ENCODE data around the gene ABCB4. TPM values are rescaled to one million over a fixed set of nuclear protein-coding genes. Genes with fewer than 3 reads are reported as not detected.

Gene ABCB4
- total RNA-seq, 4 donors from 2014 or later = 0.38 to 0.76 TPM; not detected in 2

DNA sequence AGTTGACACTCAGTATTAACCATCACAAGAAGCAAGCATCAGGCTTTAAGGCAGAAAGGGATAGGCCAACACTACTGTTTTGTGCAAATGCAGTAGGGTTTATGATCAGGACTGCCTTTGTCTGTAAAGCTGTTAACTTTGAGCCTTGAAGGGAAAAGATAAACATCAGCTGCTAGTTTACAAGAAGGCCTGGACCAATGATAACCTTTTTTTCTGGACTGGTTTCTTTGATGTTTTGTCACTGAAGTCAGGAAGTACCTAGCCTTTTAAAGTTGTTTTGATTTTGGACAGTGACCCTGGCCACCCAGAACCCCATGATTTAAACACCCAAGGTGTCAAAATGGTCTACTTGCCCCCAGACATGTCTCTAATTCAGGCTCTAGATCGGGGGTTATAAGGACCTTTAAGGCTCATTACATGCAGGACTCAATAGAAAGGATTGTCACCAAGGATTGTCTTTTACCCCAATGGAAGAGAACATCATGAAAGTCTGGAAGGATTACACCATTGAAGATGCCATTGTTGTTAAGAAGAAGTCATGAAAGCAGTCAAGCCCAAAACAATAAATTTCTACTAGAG lies 79.9 kb downstream of the ABCB4 start:
- Histone ChIP-seq H3K4me3 (no peak overlapping the region), H3K36me3 (peaks cover 0 to 86% (median 0%) of the 10 kb centered on the region in 3 donors), H3K27ac (no peak overlapping the region), H3K4me1 (no peaks in the 10 kb centered on the region), H3K9me3 (no peaks in the 10 kb centered on the region), H3K27me3 (no peaks in the 10 kb centered on the region)
- intact Hi-C loops (cut with DNase I) = no loop called here
- 91 to 100% methylated on average over 1 of the region's 1 CpG for WGBS, 2 donors
- DNase-seq = no peak
- TF ChIP-seq POLR2A (IDR thresholded peaks at IDR 0.05) = no peak
- TF ChIP-seq, protein P1, sequence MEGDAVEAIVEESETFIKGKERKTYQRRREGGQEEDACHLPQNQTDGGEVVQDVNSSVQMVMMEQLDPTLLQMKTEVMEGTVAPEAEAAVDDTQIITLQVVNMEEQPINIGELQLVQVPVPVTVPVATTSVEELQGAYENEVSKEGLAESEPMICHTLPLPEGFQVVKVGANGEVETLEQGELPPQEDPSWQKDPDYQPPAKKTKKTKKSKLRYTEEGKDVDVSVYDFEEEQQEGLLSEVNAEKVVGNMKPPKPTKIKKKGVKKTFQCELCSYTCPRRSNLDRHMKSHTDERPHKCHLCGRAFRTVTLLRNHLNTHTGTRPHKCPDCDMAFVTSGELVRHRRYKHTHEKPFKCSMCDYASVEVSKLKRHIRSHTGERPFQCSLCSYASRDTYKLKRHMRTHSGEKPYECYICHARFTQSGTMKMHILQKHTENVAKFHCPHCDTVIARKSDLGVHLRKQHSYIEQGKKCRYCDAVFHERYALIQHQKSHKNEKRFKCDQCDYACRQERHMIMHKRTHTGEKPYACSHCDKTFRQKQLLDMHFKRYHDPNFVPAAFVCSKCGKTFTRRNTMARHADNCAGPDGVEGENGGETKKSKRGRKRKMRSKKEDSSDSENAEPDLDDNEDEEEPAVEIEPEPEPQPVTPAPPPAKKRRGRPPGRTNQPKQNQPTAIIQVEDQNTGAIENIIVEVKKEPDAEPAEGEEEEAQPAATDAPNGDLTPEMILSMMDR (IDR thresholded peaks at IDR 0.05) = no peak

GRCh38 chr7:87391020-87391701 lies 84.3 kb downstream of the ABCB4 start:
- DNase-seq = no peak
- Histone ChIP-seq H3K36me3 (peaks cover 0 to 89% (median 0%) of the 10 kb centered on the region in 3 donors), H3K4me3 (no peak overlapping the region), H3K9me3 (no peaks in the 10 kb centered on the region), H3K27ac (no peak overlapping the region), H3K27me3 (no peaks in the 10 kb centered on the region), H3K4me1 (no peaks in the 10 kb centered on the region)
- no peak for TF ChIP-seq POLR2A (IDR thresholded peaks at IDR 0.05)
- TF ChIP-seq, protein P1 (IDR thresholded peaks at IDR 0.05) = no peak
- intact Hi-C loops (cut with DNase I) = no loop called here
- WGBS, 2 donors = 88 to 95% methylated on average over 6 to 7 of the region's 8 CpGs

DNA sequence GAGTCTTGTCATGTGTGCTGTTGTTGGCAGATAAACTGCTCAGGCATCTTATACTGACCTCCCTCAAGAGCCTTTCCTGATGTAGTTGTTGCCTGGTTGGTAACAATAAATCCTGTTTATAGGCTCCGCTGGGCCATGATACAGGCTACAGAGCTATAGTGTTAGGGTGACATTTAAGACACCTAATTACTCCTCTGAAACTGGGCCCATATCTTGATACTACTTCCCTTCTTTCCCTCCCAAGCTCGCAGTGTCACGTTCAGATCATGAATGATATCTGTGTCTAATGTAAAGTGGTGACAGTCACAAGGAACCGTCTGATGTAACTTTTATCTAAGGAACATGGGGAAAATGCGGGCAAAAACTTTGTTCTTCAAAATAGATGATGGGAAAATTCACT lies 94.6 kb downstream of the ABCB4 start:
- peaks cover 0 to 98% (median 0%) of the 10 kb centered on the region in 3 donors for H3K36me3 ChIP-seq
- H3K27ac ChIP-seq = no peak overlapping the region
- no peak for DNase-seq
- no peaks in the 10 kb centered on the region for H3K27me3 ChIP-seq
- no peaks in the 10 kb centered on the region for H3K4me1 ChIP-seq
- WGBS, 2 donors = 90 to 92% methylated on average over 5 of the region's 5 CpGs
- H3K9me3 ChIP-seq = no peaks in the 10 kb centered on the region
- H3K4me3 ChIP-seq = no peak overlapping the region
- no peak for TF ChIP-seq POLR2A (IDR thresholded peaks at IDR 0.05)
- TF ChIP-seq, protein P1 (IDR thresholded peaks at IDR 0.05) = no peak
- intact Hi-C loops (cut with DNase I) = no loop called here

DNA sequence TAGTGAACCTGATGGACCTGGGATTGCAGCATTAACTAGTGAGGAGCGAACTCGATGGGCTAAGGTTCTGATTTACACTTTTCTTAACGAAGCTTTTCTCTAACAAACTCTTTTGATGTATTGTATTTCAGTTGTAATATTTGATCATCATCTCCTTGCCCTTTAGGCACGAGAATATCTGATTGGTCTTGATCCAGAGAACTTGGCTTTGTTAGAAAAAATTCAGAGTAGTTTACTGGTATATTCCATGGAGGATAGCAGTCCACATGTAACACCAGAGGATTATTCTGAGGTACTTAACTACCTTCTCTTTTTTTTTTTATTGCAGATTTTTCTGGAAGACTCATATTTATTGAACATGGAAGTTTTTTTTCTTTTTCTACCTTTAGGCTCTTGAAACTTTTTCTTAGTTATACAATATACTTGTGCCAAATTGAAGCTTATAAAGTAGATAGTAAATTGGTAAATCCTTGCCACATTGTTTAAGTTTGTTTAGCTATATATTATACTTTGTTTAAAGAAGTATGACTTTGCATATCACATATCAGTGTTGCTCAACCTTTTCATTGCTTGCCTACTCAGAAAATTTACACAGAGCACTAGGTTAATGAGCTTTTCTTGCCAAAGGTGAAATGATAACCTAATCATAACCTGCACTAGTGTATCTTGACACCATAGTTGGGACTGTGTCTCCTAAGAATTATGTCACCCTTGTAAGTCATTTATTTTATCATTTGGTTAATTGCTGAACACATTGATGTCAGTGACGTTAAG lies 99.6 kb downstream of the ABCB4 start:
- no peak overlapping the region for H3K4me3 ChIP-seq
- H3K27ac ChIP-seq = no peak overlapping the region
- H3K4me1 ChIP-seq = peaks cover 0 to 2% (median 0%) of the 10 kb centered on the region in 3 donors
- TF ChIP-seq, protein P1 (IDR thresholded peaks at IDR 0.05) = no peak
- TF ChIP-seq POLR2A (IDR thresholded peaks at IDR 0.05) = no peak
- WGBS, 2 donors = 79 to 80% methylated on average over 5 of the region's 5 CpGs
- H3K36me3 ChIP-seq = peaks cover 0 to 74% (median 0%) of the 10 kb centered on the region in 3 donors
- intact Hi-C loops (cut with DNase I) = no loop called here
- H3K27me3 ChIP-seq = no peaks in the 10 kb centered on the region
- H3K9me3 ChIP-seq = no peaks in the 10 kb centered on the region
- DNase-seq = no peak
